Ectodermal cell (in vitro differentiated cells): ENCODE results near the gene TMED6.
"Not testable (repeated sequence)": the region's sequence is repeated elsewhere in the genome, so short reads cannot be mapped to it uniquely, and the experiment has no call there.

Experiments
- H3K27ac ChIP-seq: 2 replicates; pipeline ENCODE4 v1.7.0; 2013; ENCODE audit warnings: mild to moderate bottlenecking, low read depth, low read length; ENCODE audit not compliant: insufficient read depth, poor library complexity, severe bottlenecking
- H3K27me3 ChIP-seq: 2 replicates; pipeline ENCODE4 v1.7.0; 2013; ENCODE audit warnings: mild to moderate bottlenecking, low read length; ENCODE audit not compliant: insufficient read depth, control insufficient read depth, poor library complexity, severe bottlenecking
- H3K36me3 ChIP-seq: one replicate; pipeline ENCODE4 v1.7.0; 2013; ENCODE audit warnings: low read length; ENCODE audit not compliant: control insufficient read depth, insufficient read depth
- H3K4me1 ChIP-seq: one replicate; pipeline ENCODE4 v1.7.0; 2013; ENCODE audit warnings: low read length; ENCODE audit not compliant: control insufficient read depth, insufficient read depth
- H3K4me3 ChIP-seq: 2 replicates; pipeline ENCODE4 v1.7.0; 2013; ENCODE audit warnings: low read depth, low read length, control low read depth; ENCODE audit not compliant: insufficient read depth
- H3K9me3 ChIP-seq: 2 replicates; pipeline ENCODE4 v1.7.0; 2013; ENCODE audit warnings: mild to moderate bottlenecking, low read length, moderate library complexity; ENCODE audit not compliant: control insufficient read depth
- WGBS, 2 experiments: methylation state at CpG; one replicate each; pipeline ENCODE4 v1.1.7; 2013; ENCODE audit warnings: missing lambda C conversion rate in 2 of 2; 5-methylcytosine and 5-hydroxymethylcytosine counted together

Gene TMED6

DNA sequence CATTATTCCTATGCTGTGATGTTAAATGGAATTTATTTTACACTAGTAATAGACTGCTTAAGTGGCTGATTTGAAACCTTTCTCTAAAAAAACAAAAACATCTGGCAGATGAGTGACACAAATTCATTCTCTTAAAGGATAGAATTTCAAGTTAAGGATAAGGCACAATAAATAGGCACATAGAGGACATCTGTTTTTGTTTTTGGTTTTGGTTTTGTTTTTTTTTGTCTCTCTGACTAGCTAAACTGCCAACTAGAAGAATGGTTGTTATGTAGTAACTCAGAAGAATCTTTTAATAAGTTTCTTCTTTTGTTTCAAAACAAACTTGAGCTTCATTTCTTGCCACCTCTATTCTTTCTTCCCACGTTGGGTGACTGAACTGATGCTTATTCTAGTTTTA is 45.6 kb downstream of the TMED6 start:
- Histone ChIP-seq H3K27ac (no peak overlapping the region), H3K36me3 (peaks cover 6% of the 10 kb centered on the region)
- 100% methylated on average over 1 of the region's 1 CpG; no CpG with 5 or more reads in 1 of the 2 experiments for WGBS, 2 experiments

DNA sequence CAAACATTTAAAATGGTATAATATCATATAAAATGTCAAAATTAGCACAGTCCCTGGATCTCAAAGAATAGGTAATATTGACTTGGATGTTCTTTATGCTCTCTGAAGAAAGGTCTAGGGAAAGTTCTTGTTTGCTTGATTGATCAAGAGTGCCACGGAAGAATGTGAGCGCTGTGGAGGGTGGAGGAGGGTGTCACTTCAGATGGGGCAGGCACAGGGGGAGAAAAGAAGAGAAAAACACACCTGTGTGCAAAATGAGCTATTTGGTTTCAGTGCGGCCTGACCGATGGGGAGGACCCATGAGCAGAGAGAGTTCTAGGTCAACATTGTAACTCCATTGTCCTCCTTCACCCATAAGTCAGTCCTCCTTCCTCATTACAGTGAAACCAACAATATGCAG is 49.3 kb downstream of the TMED6 start:
- Histone ChIP-seq H3K36me3 (peaks cover 6% of the 10 kb centered on the region), H3K4me1 (no peaks in the 10 kb centered on the region), H3K27ac (no peak overlapping the region), H3K9me3 (no peaks in the 10 kb centered on the region), H3K27me3 (no peaks in the 10 kb centered on the region), H3K4me3 (no peak overlapping the region)
- 96 to 97% methylated on average over 4 of the region's 4 CpGs for WGBS, 2 experiments

More for the DNA sequence above, 45.6 kb downstream of the TMED6 start:
- Histone ChIP-seq H3K9me3 (no peaks in the 10 kb centered on the region), H3K4me1 (no peaks in the 10 kb centered on the region), H3K27me3 (no peaks in the 10 kb centered on the region), H3K4me3 (no peak overlapping the region)

DNA sequence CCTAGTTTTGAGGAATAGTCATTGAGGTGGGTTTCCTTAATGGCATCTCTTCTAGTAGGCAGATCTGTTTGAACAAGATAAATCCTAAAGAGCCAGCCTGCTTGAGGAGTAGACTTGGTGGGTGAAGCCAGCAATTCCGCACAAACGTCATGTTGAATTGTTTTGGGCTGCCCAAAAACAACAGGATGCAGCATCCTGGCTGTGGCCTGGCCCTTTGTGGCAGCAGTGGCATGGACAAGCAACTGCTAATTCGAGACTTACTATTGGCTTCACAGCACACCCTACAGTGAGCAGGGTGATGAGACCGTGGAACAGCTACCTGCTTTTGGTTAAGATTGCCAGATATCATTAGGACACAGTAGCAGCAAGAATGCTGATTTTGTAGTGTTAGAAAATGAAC is 49.7 kb downstream of the TMED6 start:
- no peaks in the 10 kb centered on the region for H3K9me3 ChIP-seq
- H3K27ac ChIP-seq, result no peak overlapping the region
- H3K4me1 ChIP-seq, result no peaks in the 10 kb centered on the region
- H3K27me3 ChIP-seq, result no peaks in the 10 kb centered on the region
- H3K4me3 ChIP-seq, result no peak overlapping the region
- WGBS, 2 experiments, result 93 to 96% methylated on average over 4 of the region's 4 CpGs
- H3K36me3 ChIP-seq, result peaks cover 6% of the 10 kb centered on the region

DNA sequence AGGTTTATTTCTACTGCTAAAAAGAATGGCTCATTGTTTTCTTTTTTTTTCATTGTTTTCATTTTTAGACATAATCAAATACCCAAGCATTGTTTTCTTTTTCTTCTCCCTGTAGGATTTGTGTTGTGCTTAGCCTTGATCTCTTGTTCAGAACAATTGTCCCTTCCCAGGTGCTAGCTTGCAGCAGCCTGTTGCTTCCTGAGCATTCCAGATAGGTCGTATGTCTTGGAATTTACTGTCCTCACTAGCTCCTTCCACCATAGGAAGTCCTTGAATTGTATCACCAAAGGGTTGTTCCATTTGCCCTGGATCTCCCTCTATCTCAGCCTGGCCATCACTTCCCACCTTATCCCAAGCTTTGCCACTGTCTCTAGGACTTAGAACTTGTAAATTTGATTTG is 50.4 kb downstream of the TMED6 start:
- H3K36me3 ChIP-seq, result peaks cover 6% of the 10 kb centered on the region
- no peak overlapping the region for H3K4me3 ChIP-seq
- no peaks in the 10 kb centered on the region for H3K9me3 ChIP-seq
- no peaks in the 10 kb centered on the region for H3K27me3 ChIP-seq
- H3K27ac ChIP-seq, result no peak overlapping the region
- no peaks in the 10 kb centered on the region for H3K4me1 ChIP-seq
- WGBS, 2 experiments, result 78 to 93% methylated on average over 1 of the region's 1 CpG

DNA sequence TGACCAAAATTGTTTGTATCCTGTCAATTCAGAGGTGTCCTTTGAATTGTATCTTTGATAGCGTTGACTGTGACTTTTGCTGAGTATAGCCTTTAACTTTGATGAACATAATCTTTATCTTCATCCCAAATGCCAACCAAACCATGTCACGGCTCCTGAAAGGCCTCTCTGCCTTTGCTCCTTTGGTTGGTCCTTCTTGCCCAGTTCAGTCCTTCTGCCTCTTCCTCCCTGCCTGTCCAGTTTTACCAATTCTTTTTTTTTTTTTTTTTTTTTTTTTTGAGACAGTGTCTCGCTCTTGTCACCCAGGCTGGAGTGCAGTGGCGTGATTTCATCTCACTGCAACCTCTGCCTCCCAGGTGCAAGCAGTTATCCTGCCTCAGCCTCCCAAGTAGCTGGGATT is 53.3 kb downstream of the TMED6 start:
- no peaks in the 10 kb centered on the region for H3K27me3 ChIP-seq
- no peaks in the 10 kb centered on the region for H3K4me1 ChIP-seq
- H3K9me3 ChIP-seq, result no peaks in the 10 kb centered on the region
- H3K27ac ChIP-seq, result no peak overlapping the region
- WGBS, 2 experiments, result 94 to 95% methylated on average over 4 of the region's 4 CpGs
- peaks cover 6% of the 10 kb centered on the region for H3K36me3 ChIP-seq
- H3K4me3 ChIP-seq, result no peak overlapping the region

DNA sequence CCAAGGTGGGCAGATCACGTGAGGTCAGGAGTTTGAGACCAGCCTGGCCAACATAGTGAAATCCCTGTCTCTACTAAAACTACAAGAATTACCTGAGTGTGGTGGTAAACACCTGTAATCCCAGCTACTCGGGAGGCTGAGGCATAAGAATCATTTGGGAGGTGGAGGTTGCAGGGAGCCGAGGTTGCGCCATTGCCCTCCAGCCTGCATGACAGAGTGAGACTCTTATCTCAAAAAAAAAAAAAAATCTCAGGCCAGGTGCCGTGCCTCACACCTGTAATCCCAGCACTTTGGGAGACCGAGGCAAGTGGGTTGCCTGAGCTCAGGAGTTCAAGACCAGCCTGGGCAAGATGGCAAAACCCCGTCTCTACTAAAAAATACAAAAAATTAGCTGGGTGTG is 54.8 kb downstream of the TMED6 start:
- H3K4me1 ChIP-seq, H3K4me3 ChIP-seq, H3K9me3 ChIP-seq, H3K36me3 ChIP-seq, H3K27ac ChIP-seq, H3K27me3 ChIP-seq: not testable (repeated sequence)
- 89 to 92% methylated on average over 7 of the region's 7 CpGs for WGBS, 2 experiments

DNA sequence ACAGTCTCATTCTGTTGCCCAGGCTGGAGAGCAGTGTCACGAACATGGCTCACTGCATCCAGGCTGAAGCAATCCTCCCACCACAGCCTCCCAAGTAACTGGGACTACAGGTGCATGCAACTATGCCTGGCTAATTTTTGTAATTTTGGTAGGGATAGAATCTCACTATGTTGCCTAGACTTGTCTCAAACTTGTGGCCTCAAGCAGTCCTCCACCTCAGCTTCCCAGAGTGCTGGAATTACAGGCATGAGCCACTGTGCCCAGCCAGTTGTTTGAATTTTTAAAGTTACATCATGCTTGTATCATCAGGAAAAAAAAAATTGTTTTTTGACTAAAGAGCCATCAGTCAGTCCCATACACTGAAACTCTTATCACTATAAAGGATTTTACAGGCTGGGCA is 57.5 kb downstream of the TMED6 start:
- Histone ChIP-seq H3K9me3 (no peaks in the 10 kb centered on the region), H3K4me3 (no peak overlapping the region), H3K36me3 (no peaks in the 10 kb centered on the region), H3K27ac (no peak overlapping the region), H3K4me1 (no peaks in the 10 kb centered on the region), H3K27me3 (no peaks in the 10 kb centered on the region)
- 84 to 90% methylated on average over 1 of the region's 1 CpG for WGBS, 2 experiments

DNA sequence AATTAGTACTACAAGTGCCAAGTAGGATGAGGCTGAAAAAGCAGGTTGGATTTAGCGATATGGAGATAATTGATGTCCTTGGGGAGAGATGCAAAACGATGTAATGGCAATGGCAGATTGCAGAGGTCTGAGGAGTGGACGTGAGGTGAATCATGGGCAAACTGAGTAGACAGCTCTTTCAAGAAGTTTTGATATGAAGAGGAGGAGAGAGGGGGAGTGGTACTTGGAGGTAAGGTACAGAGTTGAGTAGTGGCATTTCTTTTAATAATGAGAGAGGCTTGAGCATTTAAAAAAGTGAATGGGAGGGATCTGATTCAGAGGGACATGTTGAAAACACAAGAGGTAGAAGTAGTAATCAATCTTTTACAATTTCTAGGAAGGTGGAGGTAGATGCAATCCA is 58.2 kb downstream of the TMED6 start:
- Histone ChIP-seq H3K9me3 (no peaks in the 10 kb centered on the region), H3K27me3 (no peaks in the 10 kb centered on the region), H3K36me3 (no peaks in the 10 kb centered on the region), H3K4me3 (no peak overlapping the region), H3K27ac (no peak overlapping the region), H3K4me1 (no peaks in the 10 kb centered on the region)
- 94 to 96% methylated on average over 3 of the region's 3 CpGs for WGBS, 2 experiments
